Esophagus (tissue), 2 donors: Measurements from ENCODE around the gene WASHC3. TPM values are rescaled to one million over a fixed set of nuclear protein-coding genes. Genes with fewer than 3 reads are reported as not detected.

Experiments used
- polyA plus RNA-seq, 2 donors: library from polyadenylated mRNA; stranded (reverse); fragments of 200-250 nt; gene quantifications; one replicate each; pipeline ENCODE4 v1.2.3, GENCODE V29; 2013
- donor health status: healthy with polysubstance abuse.
- donor health status: Bipolar disorder and iron deficiency.

Gene WASHC3
- polyA plus RNA-seq, 2 donors: 31.0 to 39.4 TPM

Other genes with a start within 250 kb of the WASHC3 start
- gene GNPTAB, start 231.0 kb downstream of the WASHC3 start, polyA plus RNA-seq: 10 to 100 TPM in 1 of 2 donors, 1 to 10 TPM in 1; 9.7 to 11.3 TPM
- gene DRAM1, start 184.4 kb downstream of the WASHC3 start, polyA plus RNA-seq: 1 to 10 TPM; 2.8 TPM
- 10 to 100 TPM in 1 of 2 donors, 1 to 10 TPM in 1; 7.3 to 26.8 TPM for gene NUP37, start 58.1 kb upstream of the WASHC3 start, polyA plus RNA-seq
- 1 to 10 TPM; 5.8 to 7.0 TPM for gene PARPBP, start 58.2 kb upstream of the WASHC3 start, polyA plus RNA-seq
- gene PMCH, start 135.8 kb upstream of the WASHC3 start, polyA plus RNA-seq: not detected